ENCODE measurements around the gene MLC1. TPM values are rescaled to one million over a fixed set of nuclear protein-coding genes. Genes with fewer than 3 reads are reported as not detected.

Gene MLC1
- total RNA-seq, 1 experiment from 2014 or later, result 0.02 TPM

DNA sequence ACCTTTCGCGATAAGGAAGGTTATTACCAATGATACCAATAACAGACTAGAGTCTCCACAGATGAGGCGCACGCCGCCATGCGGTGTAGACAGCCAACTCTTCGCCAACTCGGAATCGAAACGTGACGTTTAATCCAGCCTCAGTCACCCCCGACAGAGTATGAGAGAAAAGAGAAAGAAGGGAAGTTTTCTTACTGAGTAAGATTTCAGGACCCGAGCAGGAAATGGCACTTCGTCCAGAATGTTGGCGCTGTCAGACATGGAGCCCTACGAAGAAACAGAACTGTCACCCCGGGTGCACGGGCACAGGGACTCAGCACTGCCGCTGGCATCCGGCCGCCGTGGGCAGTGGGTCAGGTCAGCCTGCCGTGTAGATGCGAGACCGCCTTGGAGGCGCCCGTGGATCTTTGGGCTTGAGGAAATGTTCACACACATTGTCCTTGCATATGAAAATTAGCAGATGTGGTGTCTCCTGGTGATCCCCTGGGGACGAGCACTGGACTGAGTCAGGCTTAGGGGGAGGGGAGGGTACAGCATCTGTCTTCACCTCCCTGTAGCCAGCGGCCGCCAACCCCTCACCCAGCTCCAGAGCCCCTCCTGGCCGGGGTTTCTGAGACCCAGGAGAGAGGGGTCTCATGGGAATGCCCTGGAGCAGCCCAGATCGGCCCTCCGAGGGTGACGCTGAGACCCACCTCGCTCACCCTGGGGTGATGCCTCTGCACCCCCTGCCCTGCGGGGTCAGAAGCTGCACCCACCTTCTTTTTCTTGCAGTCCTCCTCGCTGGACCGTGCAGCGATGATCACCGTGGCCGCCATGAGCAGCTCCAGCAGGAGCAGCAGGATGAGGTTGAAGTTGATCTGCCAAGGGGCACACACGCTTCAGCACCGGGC, 8.3 kb downstream of the MLC1 start:
- DNase-seq (ENCODE audit: low spot score), result no peak

DNA sequence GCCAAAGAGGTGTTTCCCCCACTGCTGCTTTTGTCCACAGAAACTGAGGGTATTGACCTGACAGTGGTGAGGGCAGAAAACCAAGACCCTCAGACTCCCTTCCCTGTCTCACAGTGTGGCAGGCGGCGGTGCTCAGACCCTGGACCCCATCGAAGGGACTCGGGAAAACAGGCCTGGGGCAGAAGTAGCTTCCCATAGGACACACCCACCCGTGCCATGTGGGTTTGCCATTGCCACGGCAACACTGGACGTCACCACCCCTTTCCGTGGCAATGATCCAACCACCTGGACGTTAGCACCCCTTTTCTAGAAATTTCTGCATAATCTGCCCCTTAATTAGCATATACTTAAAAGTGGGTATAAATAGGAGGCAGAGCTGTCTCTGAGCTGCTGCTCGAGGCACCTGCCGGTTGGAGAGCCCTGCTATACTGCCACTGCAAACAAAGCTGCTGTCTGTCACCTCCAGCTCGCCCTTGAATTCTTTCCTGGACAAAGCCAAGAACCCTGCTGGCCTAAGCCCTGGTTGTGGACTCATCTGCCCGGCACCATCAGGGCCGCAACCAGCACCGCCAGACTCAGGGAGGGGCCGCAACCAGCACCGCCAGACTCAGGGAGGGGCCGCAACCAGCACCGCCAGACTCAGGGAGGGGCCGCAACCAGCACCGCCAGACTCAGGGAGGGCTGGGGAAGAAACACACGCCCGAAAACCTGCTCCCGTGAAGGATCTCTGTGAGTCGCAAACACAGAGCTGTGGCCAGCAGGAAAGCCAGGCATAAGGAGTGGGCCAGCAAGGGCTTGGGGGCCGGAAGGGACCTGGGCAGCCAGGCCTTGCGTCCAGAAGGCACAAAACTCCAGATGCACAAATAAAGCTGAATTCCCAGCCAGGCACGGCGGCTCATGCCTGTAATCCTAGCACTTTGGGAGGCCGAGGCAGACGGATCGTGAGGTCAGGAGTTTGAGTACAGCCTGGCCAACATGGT, 10.4 kb downstream of the MLC1 start:
- no peak for DNase-seq (ENCODE audit: low spot score)

DNA sequence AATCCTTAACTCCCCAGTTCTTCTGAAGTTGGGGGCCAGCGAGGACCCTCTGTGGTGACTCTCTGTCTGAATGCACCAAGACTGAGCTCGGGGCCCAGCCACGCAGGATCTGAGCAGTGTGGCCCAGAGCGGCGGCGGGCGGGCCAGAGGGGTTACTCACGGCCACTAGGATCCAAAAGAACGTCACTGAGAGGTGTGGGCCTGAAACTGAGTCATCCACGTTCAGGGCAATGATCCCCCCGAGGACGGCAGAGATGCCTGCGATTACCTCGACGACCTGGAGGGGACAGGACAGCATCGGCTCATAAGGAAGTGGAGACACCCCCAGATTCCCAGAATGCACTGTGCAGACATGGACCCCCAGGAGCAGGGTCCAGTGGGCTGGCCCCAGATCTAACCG, 11.2 kb downstream of the MLC1 start:
- DNase-seq (ENCODE audit: low spot score), result no peak

DNA sequence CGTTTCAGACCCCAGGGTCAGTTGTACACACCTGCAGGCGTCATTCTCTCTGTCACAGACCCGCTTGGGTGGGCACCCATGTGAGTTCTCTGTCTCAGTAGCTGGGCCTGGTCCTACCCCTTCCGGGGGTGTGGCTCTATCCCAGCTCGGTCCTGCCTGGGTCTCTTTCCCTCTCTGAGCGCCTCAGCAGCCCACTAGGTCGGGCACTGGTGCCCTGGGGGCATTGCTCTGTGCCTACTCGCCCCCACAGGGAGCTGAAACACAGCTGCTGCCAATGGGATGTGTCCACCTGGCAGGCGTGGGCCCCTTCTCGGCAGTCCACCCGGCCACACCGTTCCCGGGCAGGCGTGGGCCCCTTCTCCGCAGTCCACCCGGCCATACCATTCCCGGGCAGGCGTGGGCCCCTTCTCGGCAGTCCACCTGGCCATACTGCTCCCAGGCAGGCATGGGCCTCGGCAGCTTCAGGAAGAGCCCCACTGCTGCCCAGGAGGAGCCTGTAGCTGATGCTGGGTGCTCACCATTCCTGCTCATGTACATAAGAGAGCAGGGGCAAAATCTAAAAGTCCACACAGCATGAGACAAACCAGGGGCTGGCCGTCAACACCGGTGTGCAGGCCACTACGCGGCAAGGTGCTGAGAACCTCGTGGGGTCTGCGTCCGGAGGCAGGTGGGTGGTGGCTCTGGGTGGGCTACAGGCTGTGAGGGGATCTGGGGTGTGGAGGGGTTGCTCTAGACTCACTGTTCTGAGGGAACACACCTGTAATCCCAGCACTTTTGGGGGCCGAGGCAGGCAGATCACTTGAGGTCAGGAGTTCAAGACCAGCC, 12.3 kb downstream of the MLC1 start:
- DNase-seq (ENCODE audit: low spot score), result no peak

DNA sequence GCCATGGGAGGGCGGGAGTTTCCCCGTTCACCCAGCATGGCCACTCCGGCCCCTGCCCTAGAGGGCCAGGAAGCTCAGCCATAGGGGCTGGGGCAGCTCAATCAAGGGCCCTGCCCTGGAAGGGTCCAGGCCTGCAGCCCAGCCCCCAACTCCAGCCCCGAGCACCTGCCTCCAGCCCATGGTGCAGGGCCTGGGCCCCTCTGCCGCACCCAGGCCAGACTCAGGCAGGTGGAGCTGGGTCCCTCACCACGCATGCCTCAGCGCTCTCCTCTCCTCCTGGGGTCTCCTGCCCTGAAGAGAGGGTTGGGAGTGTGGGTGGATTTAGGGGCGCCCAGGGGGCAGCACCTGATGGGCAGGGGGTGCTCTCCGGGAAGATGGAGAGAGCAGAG, 13.1 kb downstream of the MLC1 start:
- no peak for DNase-seq (ENCODE audit: low spot score)

DNA sequence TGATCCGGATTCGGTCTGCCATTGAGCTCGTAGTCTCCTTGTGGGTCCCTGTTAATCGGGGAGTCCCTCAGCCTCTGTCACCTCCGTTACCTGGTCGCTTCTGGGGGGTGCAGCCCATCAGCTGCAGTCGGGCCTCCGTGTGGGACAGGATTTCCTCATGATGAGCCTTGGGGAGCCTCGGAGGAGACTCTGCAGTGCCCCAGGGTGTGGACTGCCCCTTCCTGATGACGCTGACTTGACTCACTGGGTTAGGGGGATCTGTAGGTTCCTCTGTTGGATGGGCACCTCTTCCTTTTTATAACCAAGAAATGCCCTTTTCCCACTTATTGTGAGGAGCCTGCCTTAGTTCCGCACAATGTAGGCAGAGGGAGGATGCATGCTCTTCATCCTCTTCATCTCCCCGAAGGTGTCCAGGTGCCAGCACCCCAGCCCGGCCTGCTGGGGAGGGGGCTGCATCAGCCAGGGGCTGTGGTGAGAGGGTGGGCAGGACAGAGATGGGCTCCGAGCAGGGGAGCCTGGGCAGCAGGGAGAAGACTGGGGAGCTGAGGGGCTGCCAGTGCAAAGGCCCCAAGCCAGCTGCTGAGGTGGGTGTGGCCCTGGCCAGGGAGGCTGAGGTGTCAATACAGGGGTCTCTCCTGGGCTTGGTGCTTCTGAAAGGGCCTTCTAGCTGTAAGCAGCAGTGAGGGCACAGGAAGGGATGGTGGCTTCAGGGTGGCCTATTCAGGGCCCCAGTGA, 13.6 kb downstream of the MLC1 start:
- DNase-seq (ENCODE audit: low spot score), result peak; percentile 7

DNA sequence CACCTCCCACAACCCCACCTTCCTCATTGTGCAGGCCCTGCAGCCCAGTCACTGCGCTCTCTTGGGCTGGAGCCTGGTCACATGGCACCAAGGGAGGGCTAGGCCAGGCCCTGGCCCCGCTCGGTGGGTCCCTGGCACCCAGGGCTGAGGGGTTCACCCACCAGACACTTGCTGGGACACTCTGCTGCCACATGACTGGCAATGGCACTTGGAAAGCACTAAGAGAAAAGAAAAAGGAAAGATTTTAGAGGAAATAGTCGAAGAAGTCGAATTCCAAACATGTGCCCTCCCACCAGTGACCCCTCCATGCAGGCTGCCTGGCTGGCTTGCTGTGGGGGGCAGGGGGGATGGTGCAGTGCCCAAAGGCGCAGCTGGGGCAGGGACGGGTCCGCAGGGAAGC, 14.9 kb downstream of the MLC1 start:
- no peak for DNase-seq (ENCODE audit: low spot score)

DNA sequence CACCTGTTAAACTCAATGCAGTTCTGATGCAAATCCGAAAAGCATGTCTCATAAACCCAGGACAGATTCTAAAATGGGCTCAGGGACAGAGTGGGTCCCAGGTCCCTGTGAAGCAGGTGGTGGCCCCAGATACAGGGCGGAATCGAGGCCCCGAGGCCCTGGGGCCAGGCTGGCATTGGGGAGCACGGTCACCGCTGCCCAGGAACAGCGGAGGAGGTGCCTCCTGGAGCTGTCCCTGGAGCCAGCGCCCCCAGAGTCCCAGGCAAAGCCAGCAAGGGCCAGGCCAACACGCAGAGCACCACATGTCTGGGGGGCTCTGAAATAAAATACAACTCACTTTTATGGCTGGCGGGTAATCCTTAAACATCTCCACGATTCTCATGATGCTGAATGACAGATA, 17.1 kb downstream of the MLC1 start:
- DNase-seq (ENCODE audit: low spot score), result no peak

DNA sequence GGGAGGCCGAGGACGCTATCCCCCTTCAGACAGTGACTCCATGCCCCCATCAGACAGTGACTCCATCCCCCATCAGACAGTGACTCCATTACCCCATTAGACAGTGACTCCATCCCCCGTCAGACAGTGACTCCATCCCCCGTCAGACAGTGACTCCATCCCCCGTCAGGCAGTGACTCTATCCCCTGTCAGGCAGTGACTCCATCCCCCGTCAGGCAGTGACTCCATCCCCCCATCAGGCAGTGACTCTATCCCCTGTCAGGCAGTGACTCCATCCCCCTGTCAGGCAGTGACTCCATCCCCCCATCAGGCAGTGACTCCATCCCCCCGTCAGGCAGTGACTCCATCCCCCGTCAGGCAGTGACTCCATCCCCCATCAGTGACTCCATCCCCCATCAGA, 18.0 kb downstream of the MLC1 start:
- DNase-seq (ENCODE audit: low spot score), result no peak

DNA sequence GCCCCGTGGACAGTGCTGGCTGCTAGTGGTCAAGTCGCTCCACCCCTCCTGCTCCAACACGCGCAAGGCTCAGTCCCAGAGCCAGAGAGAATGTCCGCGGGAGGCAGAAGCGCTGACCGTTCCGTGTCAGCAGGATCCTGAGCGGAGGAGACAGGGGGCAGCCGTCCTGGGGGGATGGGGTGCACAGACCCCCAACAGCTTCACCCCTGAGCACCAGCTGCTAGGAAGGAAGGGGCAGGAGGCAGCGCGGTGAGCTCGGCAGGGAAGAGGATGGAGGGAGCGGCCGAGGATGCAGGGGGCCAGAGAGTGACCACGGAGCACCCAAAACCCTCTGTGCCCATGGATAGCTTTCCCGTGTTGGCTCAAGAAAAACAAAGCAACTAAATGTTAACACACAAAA, 20.8 kb downstream of the MLC1 start:
- DNase-seq (ENCODE audit: low spot score), result no peak

DNA sequence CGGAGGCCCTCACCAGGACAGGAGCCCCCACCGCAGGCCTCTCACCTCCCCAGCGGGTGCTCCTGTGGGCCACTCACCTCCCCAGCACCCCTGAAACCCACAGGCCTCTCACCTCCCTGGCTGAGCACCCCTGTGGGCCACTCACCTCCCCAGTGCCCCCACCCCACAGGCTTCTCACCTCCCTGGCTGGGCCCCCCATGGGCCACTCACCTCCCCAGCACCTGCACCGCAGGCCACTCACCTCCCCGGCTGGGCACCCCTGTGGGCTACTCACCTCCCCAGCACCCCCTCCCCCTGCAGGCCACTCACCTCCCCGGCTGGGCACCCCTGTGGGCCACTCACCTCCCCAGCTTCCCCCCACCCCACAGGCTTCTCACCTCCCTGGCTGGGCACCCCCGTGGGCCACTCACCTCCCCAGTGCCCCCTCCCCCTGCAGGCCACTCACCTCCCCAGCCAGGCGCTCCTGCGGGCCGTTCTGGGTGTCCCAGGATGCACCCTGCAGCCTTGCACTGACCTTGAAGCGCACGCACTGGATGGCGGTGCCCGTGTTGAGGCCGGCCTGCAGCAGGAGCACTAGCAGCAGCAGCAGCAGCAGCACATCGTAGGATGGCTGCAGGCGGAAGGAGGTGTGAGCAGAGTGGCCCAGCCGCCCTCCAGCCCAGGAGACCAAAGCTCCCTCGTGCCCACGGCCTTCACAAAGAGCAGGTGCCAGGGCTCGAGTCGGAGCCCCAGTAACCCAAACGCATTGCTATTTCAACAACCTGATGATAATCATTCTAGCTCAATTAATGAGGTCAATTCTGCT, 21.4 kb downstream of the MLC1 start:
- no peak for DNase-seq (ENCODE audit: low spot score)

DNA sequence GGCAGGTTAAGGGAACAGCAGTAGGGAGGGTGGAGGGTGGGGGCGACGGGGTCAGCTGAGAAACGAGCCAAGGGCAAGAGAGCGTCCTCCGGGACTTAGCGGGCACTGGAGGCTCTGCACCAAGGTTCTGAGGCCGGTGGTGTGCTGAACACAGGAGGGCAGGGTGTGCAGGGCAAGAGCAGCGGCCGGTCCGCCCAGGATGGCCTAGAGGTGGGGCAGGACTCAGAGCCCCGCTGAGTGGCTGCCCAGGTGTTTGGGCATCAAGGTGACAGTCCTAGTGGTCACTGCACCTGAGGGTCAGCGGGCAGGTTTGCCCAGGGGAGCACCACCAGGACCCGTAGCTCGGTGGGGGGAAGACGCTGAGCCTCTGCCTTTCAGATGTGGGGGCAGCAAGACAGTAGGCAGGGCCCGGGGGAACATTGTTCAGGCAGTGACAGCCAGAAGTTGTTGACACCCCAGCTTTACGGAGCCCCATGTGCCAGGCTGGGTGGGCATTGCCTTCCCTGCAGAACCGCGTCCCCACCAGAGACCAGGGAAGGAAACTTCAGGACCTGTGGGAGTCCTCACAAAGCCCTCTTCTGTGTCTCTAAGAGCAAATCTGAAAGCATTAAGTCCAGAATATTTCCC, 22.6 kb downstream of the MLC1 start:
- DNase-seq (ENCODE audit: low spot score), result no peak

DNA sequence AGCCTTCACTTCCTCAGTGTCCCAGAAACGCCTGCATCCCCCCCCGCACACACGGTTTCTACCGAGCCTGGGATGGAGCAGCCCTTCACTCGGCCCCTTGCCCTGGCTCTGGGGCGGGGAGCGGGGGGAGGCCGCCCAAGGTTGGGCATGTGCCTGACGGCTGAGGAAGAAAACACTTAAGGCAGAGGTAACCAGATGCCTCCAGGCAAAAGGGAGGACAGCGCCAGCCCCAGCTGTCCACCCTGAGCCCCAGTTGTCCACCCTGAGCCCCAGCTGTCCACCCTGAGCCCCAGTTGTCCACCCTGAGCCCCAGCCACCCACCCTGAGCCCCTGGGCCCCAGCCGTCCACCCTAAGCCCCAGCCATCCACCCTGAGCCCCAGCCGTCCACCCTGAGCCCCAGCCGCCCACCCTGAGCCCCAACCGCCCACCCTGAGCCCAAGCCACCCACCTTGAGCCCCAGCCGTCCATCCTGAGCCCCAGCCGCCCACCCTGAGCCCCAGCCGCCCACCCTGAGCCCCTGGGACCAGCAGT, 23.3 kb downstream of the MLC1 start:
- no peak for DNase-seq (ENCODE audit: low spot score)

DNA sequence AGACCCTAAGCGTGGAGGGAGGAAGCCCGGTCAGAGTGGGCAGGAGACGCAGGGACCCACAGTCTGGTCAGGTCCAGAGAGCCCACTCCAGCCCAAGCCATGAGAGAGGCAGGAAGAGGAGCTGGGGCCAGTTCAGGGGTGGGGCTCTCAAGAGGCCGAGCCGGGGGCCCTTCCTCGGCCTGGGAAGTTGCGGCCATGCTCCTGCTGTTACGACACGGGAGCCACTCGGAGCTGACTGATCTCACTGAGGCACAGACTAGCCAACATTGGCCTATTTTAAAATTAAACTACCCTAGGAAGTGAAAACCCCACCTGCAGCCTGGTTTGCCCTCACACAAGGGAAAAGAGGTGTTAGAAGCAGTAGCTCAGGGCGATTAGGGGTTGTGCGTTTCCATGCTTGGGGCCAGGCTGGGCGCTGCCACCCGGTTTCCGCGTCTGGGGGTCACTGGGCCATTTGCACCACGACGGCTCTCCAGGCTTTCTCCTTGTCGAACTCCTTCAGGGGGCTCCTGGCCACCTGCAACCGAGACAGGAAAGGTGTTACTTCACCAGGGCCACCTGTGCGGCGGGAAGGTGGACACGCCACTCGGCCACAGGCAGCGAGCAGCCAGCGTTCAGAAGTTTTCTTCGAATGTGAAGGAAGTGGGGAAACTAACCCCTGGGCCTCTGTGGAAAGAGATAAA, 23.9 kb downstream of the MLC1 start:
- no peak for DNase-seq (ENCODE audit: low spot score)

DNA sequence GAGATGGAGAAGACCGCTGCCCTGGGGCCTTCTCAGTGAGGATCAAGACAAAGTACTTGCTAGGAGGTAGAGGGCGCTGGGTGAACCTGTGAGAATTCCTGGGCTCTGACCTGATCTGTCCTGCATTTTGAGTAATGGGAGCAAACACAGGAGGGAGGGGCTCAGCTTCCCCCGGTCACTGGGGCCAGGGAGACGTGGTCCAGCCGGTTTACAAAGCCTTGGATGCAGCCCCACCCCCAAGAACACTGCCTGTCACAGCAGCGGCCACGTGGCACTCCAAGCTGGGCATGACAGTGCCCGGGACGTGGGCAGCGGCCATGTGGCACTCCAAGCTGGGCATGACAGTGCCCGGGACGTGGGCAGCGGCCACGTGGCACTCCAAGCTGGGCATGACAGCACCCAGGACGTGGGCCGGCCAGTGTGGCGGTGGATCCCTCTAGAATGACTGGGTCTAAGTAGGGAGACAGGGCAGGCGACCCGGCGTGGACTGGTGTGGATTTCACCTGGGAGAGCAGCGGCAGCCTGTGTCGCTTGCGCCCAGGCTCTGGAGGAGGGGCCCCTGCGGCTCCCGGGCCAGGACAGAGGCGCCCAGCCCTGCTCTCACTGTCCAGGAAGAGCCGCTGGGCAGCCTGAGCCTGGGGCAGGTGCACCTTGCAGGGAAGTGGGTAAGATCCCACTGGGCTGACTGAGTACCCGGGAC, 24.6 kb downstream of the MLC1 start:
- DNase-seq (ENCODE audit: low spot score), result no peak

DNA sequence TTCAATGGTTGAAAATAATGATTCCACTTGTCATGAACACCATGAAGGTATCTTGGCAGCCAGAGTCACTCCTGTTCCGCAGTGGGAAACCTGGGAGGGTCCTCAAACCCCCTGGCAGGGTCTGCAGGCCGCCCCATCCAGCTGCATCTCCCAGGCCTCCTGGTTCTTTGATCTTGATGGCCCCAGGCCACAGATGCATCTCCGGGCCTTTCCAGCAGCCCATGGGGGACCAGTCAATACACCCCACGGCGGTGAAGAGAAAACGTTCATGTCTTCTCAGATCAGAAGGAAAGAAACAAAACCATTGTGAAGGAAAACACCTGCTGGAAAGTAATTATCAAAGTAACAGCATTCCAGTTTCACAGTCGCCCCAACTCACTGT, 25.4 kb downstream of the MLC1 start:
- no peak for DNase-seq (ENCODE audit: low spot score)

DNA sequence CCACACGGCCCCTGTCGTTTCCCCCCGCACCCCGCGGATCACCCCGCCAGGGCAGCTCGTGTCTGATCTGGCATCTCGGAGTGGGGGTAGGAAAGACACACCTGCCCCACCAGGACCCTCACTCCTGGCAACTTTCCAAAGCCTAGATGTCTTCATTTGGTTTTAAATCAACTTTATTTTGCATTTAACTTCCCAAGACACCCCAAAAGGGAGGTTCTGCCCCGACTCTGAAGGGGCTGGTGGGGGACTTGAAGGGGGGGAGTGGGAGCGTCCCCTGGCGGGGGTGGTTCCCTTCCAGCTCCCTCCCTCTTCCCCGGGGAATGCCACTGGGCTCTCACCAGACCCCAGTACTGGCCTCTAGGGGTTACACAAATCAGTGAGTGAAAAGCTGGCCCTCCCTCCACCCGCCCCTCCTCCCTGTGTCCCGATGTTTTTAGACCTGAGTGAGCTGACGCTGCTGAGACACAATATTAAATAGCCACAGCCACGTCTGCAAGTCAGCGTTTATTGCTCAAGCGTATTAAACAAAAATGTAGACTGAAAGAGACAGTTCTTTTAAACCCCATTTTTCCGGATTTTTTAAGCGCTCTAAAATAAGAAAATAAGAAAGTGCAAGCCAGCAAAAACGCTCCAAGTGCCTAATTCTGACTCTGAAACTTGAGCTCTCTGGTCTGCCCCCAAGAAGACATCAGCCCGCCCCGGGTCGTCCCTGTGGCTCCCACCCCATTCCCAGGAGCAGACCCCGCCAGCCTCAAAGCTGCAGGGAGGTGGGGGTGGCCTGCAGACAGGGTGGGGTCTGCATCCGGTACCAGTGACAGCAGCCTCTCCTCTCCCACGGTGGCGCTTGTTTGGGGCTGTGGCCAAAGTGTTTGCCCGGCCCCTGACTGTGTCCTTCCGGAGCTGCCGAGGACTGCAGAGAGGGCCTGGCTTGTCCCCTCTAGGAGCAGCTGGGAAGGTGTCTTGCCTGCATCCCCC, 26.0 kb downstream of the MLC1 start:
- DNase-seq (ENCODE audit: low spot score), result no peak

Data from A172 (cell line).